ENCODE data around the gene L2HGDH.

The L2HGDH gene

GRCh38 chr14:50230701-50231474 lies 81.1 kb downstream of the L2HGDH start:
- in situ Hi-C loops (cut with HindIII; ENCODE audit: low sequenced_read_pairs) = no loop called here

DNA sequence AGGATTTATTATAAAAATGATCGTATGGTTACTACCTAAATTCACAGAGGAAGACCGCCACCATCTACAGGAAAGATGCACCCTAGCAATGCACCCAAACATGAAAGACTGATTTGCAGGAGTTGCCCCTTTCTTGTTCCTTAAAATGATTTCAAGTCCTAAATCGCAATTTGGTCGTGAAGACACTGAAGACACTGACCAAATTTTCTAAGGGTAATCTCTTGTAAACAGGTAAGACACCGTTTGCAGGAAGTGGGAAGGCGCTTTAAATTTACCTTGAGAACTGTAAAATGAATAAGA lies 81.7 kb downstream of the L2HGDH start:
- in situ Hi-C loops (cut with HindIII; ENCODE audit: low sequenced_read_pairs) = no loop called here

GRCh38 chr14:50229681-50230080 lies 82.3 kb downstream of the L2HGDH start:
- in situ Hi-C loops (cut with HindIII; ENCODE audit: low sequenced_read_pairs) = no loop called here

GRCh38 chr14:50228313-50228712 lies 83.7 kb downstream of the L2HGDH start:
- in situ Hi-C loops (cut with HindIII; ENCODE audit: low sequenced_read_pairs) = no loop called here

GRCh38 chr14:50225974-50226297 lies 86.1 kb downstream of the L2HGDH start:
- in situ Hi-C loops (cut with HindIII; ENCODE audit: low sequenced_read_pairs) = no loop called here

DNA sequence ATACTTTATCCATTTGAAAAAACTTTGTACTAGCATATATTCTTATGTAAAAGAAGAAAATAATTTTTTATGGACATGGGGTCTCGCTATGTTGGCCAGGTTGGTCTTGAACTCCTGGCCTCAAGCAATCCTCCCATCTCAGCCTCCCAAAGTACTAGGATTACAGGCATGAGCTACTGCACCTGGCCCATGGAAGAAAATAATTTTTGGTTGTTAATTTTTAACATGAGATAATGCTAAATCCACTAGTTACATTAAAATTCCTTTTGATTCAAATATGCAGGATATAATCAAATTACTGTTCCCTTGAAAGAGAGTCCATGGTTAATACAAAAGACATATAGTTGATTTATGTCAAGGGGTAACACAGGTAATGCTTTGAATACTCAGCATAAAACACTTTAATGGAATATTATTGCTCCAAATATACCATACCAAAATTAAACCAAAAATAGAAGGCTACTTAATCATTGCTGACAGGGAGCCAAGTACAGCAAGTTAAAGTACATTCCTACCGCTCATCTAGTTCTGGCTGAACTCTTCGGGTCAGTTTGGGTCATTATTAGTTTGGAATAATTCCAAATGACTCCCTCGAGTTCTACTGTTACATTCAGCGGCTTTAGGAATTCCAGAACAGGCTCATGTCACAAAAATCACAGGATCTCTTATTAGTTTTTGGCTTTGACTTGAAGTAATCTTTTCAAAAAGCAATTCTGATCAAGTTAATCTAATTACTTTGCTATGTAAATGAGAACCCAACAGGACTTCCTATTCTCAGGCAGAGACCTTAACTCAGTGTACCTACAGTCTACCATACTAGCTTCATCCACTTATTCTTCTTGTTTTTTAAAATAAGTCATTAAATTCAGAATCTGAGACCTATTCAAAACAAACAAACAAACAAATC lies 86.7 kb downstream of the L2HGDH start:
- in situ Hi-C loops (cut with HindIII; ENCODE audit: low sequenced_read_pairs) = no loop called here

DNA sequence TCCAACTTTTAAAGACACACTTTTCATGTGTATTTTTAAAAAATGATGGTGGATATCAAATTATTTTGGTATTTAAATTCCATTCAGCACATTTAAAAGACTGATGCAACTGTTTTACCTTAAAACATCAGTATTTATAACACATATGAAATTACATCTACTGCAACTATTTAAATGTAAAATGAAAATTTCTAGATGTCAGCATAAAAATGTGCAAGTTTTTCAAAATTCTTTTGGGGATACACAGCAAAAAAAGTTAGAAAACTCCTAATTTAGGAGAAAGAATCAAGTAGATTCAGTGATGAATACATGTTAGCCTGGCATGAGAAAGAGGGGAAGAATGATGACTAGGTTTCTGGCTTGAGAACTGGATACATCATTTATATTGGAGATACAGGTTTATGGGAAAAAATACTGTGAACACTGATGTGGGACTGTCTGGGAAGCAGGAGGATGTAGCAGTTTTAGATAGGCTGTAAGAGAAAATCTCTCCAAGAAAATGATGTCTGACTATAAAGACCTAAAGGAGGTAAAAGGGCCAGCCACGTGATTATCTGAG lies 89.9 kb downstream of the L2HGDH start:
- in situ Hi-C loops (cut with HindIII; ENCODE audit: low sequenced_read_pairs) = no loop called here

DNA sequence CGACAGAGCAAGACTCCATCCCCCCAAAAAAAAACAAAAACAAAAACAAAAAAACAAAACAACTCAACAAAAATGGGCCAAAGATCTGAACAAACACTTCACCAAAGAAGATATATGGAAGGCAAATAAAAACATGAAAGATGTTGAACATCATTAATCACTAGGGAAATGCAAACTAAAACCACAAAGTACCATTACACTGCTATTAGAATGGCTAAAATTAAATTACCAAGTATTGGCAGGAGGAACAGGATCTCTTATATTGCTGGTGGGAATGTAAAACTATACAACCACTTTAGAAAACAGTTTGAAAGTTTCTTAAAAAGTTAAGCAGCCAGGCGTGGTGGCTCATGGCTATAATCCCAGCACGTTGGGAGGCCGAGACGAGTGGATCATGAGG lies 93.5 kb downstream of the L2HGDH start:
- in situ Hi-C loops (cut with HindIII; ENCODE audit: low sequenced_read_pairs) = no loop called here

DNA sequence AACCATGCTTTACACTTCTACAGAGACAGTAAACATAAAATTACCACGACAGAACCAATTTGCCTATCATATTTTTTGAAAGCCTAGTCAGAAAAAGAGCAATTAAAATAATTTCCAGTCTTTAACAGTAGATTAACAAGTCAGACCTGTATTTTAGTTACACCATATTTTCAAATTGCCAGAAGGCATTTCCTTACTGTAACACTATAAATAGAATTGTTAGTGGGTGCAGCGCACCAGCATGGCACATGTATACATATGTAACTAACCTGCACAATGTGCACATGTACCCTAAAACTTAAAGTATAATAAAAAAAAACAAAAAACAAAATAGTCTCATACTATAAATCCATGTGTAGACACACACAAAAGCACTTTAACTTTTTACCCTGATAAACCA lies 96.6 kb downstream of the L2HGDH start:
- in situ Hi-C loops (cut with HindIII; ENCODE audit: low sequenced_read_pairs) = no loop called here

GRCh38 chr14:50213795-50214194 lies 98.2 kb downstream of the L2HGDH start:
- in situ Hi-C loops (cut with HindIII; ENCODE audit: low sequenced_read_pairs) = no loop called here

DNA sequence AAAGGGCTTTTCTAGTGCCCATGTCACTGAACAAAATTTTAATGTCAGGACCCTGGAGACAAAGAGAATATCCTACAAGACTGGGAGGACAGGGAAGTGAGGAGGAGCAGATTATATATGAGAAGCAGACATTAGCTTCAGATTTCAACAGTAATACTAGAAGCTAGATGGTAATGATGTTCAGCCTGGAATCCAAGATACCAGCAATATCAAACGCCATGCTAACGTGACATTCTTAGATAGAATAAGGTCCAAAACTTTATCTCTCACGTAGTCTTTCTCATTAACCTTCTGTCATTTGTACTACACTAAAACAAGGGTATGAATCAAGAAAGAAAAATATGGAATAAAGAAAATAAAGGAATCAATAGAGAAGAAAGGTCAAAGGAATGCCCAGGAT lies 99.3 kb downstream of the L2HGDH start:
- in situ Hi-C loops (cut with HindIII; ENCODE audit: low sequenced_read_pairs) = no loop called here

DNA sequence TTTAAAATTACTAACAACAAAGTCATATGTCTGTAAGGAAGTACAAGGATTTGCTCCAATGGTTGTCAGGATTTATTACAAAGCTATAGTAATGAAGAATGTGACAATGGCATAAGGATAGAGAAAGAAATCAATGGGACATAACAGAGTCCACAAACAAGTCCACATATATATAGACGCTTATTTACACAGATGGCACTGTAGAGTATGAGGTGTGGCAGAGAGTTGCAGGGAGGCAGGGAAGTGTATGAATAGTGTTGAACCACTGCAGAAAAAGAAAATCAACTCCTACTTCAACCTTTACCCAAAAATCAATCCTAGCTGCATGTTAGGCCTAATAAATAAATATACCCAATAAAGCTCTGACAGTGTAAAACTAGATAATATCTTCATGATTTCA lies 102.0 kb downstream of the L2HGDH start:
- in situ Hi-C loops (cut with HindIII; ENCODE audit: low sequenced_read_pairs) = no loop called here

- in situ Hi-C loops (cut with HindIII; ENCODE audit: low sequenced_read_pairs) = no loop called here
These were observed 113.5 kb downstream of the L2HGDH start for GRCh38 chr14:50198499-50198898.

DNA sequence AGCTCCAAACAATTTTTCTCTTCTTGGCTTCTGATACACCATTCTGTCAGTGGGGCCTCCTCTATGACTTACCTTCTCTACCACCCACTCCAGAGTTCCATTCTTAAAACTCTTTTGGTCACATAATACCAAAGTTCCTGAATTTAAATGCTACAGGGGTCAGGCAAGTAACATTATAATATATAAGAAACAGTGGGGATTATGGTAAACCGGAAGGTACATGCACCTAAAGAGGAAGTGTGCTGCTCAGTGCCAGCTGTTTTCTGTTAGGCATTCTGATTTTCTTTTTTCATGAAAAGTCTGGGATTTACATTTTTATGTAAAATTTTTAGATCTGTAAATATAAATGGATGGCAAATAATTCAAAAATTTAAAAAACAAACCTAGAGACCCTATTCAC lies 120.5 kb downstream of the L2HGDH start:
- in situ Hi-C loops (cut with HindIII; ENCODE audit: low sequenced_read_pairs) = no loop called here
